ENCODE data around the gene CNOT1.
"Not testable (repeated sequence)": the region's sequence is repeated elsewhere in the genome, so short reads cannot be mapped to it uniquely, and the experiment has no call there.

CNOT1 gene

DNA sequence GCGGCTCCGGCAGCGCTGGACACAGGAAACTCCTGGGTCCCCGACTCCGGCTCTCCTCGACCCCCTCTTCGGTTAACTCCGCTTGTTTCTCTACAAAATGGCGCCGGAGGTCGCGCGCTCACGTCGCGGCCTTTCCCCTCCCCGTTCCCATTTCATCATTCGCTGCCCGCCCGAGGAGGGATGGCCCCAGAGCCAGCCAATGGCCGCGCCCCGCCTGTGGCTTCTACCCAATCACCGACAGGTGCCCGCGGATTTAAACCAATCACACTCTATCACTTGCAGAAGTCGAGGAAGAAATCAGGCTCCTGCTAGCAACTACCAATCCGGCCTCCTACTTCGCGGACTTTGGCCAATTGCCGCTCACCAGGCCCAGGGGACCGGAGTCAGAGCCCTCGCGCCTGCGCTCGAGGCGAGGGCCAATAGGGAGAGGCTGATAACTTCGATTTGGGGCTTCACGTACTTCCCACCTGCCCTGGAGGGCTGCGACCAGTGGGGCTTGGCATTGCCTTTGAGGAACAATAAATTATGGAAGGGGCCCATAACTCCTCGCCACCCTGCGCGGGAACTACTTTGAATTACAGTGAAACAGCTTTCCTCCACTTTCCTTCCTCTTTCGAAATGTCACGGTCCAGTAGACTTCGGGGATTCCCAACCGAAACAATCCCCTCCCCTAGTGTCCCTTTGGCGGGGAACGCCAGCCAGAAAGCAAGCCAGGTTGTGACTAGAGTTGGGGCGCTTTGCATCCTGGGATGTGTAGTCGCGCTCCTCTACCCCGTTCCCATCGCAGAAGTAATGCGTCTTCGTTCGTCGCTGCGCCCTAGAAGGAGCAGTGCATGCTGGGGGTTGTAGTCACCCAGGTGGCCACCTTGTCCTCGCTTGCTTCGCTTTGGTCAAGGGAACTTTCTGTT lies at the start of gene CNOT1:
TSS of gene CNOT1 (minus strand) at position 94 of the 908 bp plus-strand sequence. CDS start 30,489 bp downstream, outside the sequence.
- peak; percentile 97 for DNase-seq

DNA sequence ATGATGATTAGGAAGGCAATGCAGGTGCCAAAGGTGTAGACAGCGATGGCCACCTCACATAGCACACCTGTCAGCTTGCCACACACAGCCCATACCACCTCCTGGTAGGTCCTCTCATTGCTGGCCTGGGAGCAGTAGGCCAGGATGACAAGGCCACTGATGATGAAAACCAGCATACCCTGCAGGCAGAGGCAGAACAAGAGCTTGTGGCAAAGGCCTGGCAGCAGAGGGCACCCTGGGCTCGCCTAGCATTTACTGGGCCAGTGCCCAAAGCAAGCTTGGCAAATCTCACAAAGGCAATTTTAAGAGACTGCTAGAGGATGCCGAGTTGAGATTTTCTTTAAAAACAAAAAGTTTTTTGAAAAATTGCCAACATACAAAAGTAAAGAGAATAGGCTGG lies 49.1 kb upstream of the CNOT1 start:
- DNase-seq: no peak

- no peak for DNase-seq
Observed at GRCh38 chr16:58678269-58678668, 48.6 kb upstream of the CNOT1 start.

DNA sequence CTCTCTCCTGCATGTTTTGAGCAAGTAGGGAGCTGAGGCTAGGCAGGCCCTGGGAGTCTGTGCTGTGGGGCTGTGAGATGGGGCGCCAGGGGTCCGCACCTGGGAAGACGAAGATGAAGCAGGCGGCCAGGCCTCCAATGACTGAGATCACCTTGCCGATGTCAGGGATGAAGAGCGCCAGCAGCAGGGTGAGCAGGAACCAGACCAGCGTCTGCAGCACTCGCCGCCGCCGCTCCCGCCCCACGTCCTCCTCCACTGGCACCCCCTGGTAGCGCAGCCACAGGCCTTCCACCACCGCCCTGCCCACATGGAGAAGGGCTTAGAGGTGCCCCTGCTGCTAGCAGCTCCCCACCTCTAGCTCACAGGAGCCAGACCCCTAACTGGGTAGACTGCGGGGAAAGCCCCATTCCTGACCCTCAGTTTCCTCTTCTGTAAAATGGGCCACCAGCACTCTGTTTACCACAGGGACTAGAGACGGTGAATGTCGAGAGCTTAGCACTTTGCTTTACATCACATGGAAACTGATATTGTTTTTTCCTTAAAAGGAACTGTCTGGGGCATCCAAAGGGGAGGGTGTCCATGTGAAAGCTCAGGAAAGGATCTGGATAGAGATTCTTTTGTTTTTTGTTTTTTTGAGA lies 41.4 kb upstream of the CNOT1 start:
- DNase-seq: no peak

DNA sequence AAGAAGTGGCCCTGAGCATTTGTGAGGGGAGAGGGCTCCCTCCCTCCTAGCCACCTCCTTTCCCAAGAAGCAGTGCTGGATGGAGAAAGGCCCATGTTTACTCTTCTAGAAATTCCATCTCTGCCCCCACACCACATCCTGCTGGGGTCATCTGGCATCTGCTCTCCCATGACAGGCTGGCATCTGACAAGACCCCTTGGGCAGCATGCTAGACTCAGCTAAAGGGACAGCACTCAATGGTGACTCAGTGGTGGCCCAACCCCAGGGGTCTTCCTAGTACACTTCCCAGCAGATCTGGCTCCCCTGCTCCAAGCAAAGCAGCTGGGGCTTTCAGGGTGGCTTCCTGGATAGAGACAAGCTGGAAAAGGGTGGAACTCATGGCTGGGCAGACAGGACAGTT lies 40.6 kb upstream of the CNOT1 start:
- no peak for DNase-seq

- no peak for DNase-seq
Observed at GRCh38 chr16:58665200-58665599, 35.6 kb upstream of the CNOT1 start.

- DNase-seq: no peak
Observed at GRCh38 chr16:58661199-58661830, 31.7 kb upstream of the CNOT1 start.

- not testable (repeated sequence) for DNase-seq
Observed at GRCh38 chr16:58659911-58660310, 30.3 kb upstream of the CNOT1 start.

- no peak for DNase-seq
Observed at GRCh38 chr16:58658796-58659211, 29.2 kb upstream of the CNOT1 start.

- no peak for DNase-seq
Observed at GRCh38 chr16:58656899-58657298, 27.3 kb upstream of the CNOT1 start.

- no peak for DNase-seq
Observed at GRCh38 chr16:58655215-58655596, 25.6 kb upstream of the CNOT1 start.

DNA sequence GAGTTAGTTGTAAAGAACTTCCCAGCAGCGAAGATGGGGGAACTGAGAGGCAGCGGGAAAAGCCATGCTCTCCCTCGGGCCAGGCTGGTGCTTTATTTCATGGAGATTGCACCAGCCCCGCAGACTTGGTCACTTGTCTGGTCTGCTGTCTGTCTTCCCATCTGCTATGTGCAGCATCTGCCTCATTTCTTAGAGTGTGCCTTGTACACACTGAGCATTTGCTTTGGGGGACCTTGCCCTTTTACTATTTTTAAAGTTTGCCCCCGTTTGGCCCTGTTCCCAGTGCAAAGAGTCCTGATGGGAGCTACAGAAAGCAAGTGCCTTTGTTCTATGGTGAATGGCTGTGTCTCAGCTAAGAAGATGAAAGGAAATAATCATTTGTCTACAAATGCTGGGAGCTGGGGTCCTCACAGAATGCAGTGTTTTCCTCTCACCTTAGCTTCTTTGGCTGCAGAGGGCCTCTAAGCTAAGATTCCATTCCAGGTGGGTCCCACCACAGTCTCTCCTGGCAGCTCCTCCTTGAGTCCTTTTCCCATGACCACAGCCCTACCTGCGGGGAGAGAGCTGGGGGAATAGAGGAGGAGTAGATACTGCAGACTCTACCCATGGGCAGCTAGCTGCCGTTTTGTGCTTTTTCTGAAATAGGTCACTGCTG lies 25.1 kb upstream of the CNOT1 start:
- no peak for DNase-seq

DNA sequence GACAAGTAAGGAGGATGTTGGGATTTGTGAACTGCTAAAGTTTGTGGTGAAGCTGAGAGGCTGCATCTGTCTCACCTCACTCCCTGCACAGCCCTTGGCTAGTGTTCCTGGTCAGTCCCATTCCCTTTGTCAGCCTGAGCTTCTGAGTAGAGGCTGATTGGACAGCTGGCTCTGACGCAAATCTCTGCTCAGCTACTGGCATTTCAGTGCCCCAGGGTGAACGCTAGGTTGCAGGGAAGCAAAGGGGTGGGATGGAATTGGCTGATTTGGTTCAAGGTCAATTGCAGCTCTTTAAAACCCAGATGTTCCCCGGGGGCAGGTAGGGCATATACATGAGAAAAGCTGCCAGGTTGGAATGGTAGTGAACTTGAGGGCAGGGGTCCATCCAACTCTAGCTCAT lies 23.1 kb upstream of the CNOT1 start:
- no peak for DNase-seq

DNA sequence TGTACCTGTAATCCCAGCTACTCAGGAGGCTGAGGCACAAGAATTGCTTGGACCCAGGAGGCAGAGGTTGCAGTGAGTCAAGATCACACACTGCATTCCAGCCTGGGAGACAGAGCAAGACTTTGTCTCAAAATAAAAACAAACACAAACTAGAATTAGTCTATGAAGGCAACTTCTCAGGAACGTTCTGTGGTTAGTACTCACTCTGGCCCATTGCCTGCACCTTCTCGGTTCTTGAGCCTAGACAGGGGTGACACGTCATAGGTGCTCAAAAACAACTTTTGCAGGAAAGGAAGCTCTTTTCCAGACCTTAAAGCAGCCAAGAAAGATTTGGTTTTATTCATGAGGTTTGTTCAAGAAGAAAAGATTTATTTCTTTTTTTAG lies 22.3 kb upstream of the CNOT1 start:
- DNase-seq: no peak

DNA sequence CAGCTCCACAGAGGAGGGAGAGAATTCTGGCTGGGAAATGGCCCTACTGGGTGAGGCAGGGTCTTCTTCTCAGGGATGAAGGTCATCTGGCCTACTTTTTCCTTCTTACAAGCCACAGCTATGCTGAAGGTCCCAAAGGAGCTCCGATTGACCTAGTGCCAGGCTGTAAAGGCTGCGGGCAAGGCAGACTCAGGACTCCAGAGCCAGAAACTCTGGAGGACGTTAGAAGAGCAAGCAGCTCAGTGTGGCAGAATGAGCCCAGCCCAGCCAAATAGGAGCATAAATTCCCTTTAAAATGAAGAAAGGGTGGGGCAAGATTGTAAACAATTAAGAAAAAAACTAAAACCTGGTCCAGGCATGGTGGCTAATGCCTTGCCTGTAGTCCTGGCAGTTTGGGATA lies 20.1 kb upstream of the CNOT1 start:
- DNase-seq: no peak

- no peak for DNase-seq
Observed at GRCh38 chr16:58647107-58647506, 17.5 kb upstream of the CNOT1 start.

GRCh38 chr16:58644765-58645487 lies 15.3 kb upstream of the CNOT1 start:
- no peak for DNase-seq

DNA sequence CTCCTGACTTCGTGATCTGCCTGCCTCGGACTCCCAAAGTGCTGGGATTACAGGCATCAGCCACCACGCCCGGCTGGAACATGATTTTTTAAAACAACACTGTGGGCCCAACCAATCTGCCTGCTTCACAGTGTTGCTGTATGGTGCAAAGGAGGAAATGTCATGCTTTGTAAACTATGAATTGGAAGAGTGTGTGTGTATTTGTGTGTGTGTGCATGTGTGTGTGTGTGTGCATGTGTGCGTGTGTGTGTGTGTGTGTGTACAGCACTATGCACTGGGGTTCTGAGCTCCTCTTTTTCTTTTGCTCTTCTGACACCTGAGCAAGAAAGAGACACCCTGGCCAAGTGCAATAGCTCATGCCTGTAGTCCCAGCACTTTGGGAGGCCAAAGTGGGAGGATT lies 14.5 kb upstream of the CNOT1 start:
- DNase-seq: no peak

DNA sequence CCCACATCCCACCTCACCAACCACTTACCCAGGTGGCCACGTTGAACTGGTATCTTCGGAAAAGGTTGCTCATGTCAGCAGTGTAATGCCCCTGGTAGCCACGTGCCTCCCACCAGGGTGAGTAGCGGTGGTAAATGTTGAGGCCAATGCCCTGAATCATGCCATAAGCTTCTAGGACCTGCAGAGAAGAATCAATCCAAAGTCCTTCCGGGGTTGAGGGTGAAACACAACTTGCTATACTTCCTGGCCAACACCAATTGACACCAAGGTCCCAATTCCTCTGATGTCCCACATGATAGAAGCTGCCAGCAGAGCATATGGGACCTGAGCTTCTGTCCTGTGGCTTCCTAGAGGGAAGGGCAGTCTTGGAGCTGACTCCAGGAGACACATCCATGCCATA lies 11.3 kb upstream of the CNOT1 start:
- no peak for DNase-seq

DNA sequence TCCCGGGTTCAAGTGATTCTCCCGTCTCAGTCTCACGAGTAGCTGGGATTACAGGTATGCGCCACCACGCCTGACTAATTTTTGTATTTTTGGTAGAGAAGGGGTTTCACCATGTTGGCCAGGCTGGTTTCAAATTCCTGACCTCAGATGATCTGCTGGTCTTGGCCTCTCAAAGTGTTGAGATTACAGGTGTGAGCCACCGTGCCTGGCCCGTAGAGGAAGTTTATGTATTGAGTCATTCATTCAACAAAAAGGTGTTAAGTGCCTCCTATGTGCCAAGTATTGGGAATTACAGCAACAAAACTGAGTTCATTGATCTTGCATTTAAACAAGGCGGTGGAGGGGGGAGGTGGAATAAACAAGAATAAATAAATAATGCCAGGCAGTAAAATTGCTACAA lies 10.2 kb upstream of the CNOT1 start:
- DNase-seq: no peak

DNA sequence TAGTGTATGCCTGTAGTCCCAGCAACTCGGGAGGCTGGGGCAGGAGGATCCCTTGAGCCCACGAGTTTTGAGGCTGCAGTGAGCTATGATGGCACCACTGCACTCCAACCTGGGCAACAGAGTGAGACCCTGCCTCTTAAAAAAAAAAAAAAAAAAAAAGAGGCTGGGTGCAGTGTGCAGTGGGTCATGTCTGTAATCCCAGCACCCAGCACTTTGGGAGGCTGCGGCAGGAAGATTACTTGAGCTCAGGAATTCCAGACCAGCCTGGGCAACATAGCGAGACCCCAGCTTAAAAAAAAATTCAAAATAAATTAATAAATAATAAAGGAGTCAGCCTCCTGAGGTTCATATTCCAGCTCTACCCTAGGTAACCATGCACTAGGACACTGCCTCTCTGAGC lies 9.6 kb upstream of the CNOT1 start:
- no peak for DNase-seq

GRCh38 chr16:58638148-58639036 lies 8.8 kb upstream of the CNOT1 start:
- DNase-seq: no peak
